ENCODE results near the gene HTR4.

DNA sequence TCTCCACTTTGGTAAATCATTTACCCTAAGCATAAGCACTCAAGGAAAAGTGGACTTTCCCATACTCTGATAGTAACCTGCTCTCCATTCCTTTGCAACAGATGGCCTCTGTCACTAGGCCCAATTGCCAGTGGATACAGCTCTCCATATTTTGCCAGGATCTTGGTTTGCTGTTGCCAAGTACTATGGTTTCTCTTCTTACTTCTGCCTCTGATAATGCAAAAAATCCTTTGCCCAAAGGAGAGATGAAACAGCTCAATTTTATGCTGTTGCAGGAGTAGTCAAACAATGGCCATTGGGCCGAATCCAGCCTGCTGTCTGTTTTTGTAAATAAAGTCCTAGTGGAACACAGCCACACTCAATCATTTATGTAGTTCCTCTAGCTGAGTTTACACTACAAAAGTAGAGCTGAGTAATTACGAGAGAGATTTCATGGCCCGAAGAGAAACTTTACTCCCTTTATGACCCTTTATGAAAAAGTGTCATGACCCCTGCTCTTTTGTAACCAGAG lies 92.5 kb downstream of the HTR4 start:
- no peak for TF ChIP-seq EZH2 (IDR thresholded peaks at IDR 0.05; ENCODE audit: low read length)
- TF ChIP-seq, protein P1, sequence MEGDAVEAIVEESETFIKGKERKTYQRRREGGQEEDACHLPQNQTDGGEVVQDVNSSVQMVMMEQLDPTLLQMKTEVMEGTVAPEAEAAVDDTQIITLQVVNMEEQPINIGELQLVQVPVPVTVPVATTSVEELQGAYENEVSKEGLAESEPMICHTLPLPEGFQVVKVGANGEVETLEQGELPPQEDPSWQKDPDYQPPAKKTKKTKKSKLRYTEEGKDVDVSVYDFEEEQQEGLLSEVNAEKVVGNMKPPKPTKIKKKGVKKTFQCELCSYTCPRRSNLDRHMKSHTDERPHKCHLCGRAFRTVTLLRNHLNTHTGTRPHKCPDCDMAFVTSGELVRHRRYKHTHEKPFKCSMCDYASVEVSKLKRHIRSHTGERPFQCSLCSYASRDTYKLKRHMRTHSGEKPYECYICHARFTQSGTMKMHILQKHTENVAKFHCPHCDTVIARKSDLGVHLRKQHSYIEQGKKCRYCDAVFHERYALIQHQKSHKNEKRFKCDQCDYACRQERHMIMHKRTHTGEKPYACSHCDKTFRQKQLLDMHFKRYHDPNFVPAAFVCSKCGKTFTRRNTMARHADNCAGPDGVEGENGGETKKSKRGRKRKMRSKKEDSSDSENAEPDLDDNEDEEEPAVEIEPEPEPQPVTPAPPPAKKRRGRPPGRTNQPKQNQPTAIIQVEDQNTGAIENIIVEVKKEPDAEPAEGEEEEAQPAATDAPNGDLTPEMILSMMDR (optimal IDR thresholded peaks at IDR 0.05 in 1 of 3, IDR thresholded peaks at IDR 0.05 in 1 of 3, conservative IDR thresholded peaks at IDR 0.05 in 1 of 3; ENCODE audit: extremely low read depth in 1 of 3, insufficient read depth in 2 of 3, low read length in 3 of 3), result no peak

All from keratinocyte (primary cell).